HCT116 (cell line): ENCODE results near the gene MBP. TPM values are rescaled to one million over a fixed set of nuclear protein-coding genes. Genes with fewer than 3 reads are reported as not detected.

Experiments used
- ATAC-seq: fragments of 200-7000 bp; cut with Tn5 transposase; 2 replicates; pipeline ENCODE4 v1.9.1; 2020; ENCODE audit warnings: mild to moderate bottlenecking, moderate library complexity
- BruUV-seq: library from RNA; stranded (reverse); fragments of 400-500 nt; replicated peaks from 2 replicates; lab custom pipeline; 2021; lab: Mats Ljungman, UMichigan
- CTCF ChIA-PET: fragments of 300-600 bp; sonication (Branson Sonifier 250); formaldehyde crosslinking; loops from one replicate; lab custom pipeline; 2021; ENCODE audit warnings: antibody characterized with exemption; lab: Charles Lee
- POLR2A ChIA-PET: fragments of 300-600, 350-600 bp; sonication (Branson Sonifier 250); formaldehyde crosslinking; loops from one replicate; lab custom pipeline; 2021; ENCODE audit warnings: antibody characterized with exemption; lab: Charles Lee
- RAD21 ChIA-PET, 2 experiments: fragments of 300-600 bp; sonication (Branson Sonifier 250); formaldehyde crosslinking; loops; one replicate each; lab custom pipeline; 2023; ENCODE audit warnings: low total read pairs in 2 of 2; ENCODE audit not compliant: uncharacterized antibody in 2 of 2, unreplicated experiment in 2 of 2, low non-redundant PET in 1 of 2; lab: Charles Lee
- DNase-seq: peaks from one replicate; pipeline ENCODE4 v3.0.0-alpha.2; 2010; ENCODE audit warnings: low read depth, low spot score
- H2AFZ ChIP-seq: fragments of 200-600 bp; shearing (Covaris generic), sonication (generic); 2 replicates; pipeline ENCODE4 v1.6.1; 2017; ENCODE audit warnings: low read depth, mixed run types, mixed read lengths, antibody characterized with exemption, low read length; ENCODE audit not compliant: poor library complexity, severe bottlenecking
- H3K27ac ChIP-seq: 2 replicates; pipeline ENCODE4 v1.5.1; 2012; ENCODE audit warnings: low read depth, low read length
- H3K27me3 ChIP-seq: fragments of 200-600 bp; sonication (generic); 2 replicates; pipeline ENCODE4 v1.6.1; 2016; ENCODE audit warnings: mixed run types, low read length, mixed read lengths; ENCODE audit not compliant: insufficient read depth
- H3K36me3 ChIP-seq, 2 experiments: fragments of 200-500 bp in 1 of 2; fragments of 200-600 bp in 1 of 2; sonication (Bioruptor generic) in 1 of 2; sonication (generic) in 1 of 2; 2 replicates each; pipeline versions ENCODE4 v1.5.1 to v1.6.1; 2014 to 2016; ENCODE audit warnings: low read length in 2 of 2, inconsistent platforms in 1 of 2, mixed read lengths in 1 of 2, mixed run types in 1 of 2; ENCODE audit not compliant: insufficient read depth in 2 of 2, control insufficient read depth in 1 of 2
- H3K4me1 ChIP-seq, 2 experiments: fragments of 200-600 bp in 1 of 2; sonication (generic) in 1 of 2; 2 replicates each; pipeline versions ENCODE4 v1.5.1 to v1.6.1; 2012 to 2017; ENCODE audit warnings: low read length in 2 of 2, inconsistent platforms in 1 of 2, mild to moderate bottlenecking in 1 of 2, mixed read lengths in 1 of 2, mixed run types in 1 of 2, moderate library complexity in 1 of 2; ENCODE audit not compliant: insufficient read depth in 2 of 2, control insufficient read depth in 1 of 2
- H3K4me2 ChIP-seq: fragments of 200-600 bp; sonication (generic); 2 replicates; pipeline ENCODE4 v1.6.1; 2017; ENCODE audit warnings: mixed run types, low read length, mixed read lengths
- H3K4me3 ChIP-seq, 2 experiments: fragments of 200-600 bp in 1 of 2; sonication (generic) in 1 of 2; replicated peaks in 1 of 2; 2 replicates each; pipeline ENCODE4 v1.5.1; 2011 to 2016; ENCODE audit warnings: low read length in 2 of 2, control low read depth in 1 of 2, low read depth in 1 of 2, mild to moderate bottlenecking in 1 of 2, mixed read lengths in 1 of 2, mixed run types in 1 of 2
- H3K79me2 ChIP-seq: fragments of 200-600 bp; sonication (generic); 2 replicates; pipeline ENCODE4 v1.6.1; 2017; ENCODE audit warnings: mild to moderate bottlenecking, mixed run types, low read length, moderate library complexity, mixed read lengths; ENCODE audit not compliant: insufficient read depth
- H3K9ac ChIP-seq: fragments of 200-600 bp; sonication (generic); 2 replicates; pipeline ENCODE4 v1.6.1; 2016; ENCODE audit warnings: low read length, mixed read lengths
- H3K9me2 ChIP-seq: fragments of 200-600 bp; sonication (generic), shearing (Covaris generic); 2 replicates; pipeline ENCODE4 v1.6.1; 2017; ENCODE audit warnings: mixed run types, mild to moderate bottlenecking, moderate library complexity; ENCODE audit not compliant: insufficient read depth
- H3K9me3 ChIP-seq, 2 experiments: fragments of 200-500 bp in 1 of 2; fragments of 200-600 bp in 1 of 2; sonication (Bioruptor generic) in 1 of 2; sonication (generic) in 1 of 2; 2 replicates each; pipeline ENCODE4 v1.6.1; 2014 to 2017; ENCODE audit warnings: low read length in 2 of 2, mixed read lengths in 2 of 2, inconsistent platforms in 1 of 2, low read depth in 1 of 2, mild to moderate bottlenecking in 1 of 2, mixed run types in 1 of 2, moderate library complexity in 1 of 2; ENCODE audit not compliant: control insufficient read depth in 1 of 2, insufficient read depth in 1 of 2
- H4K20me1 ChIP-seq: fragments of 200-600 bp; sonication (generic), shearing (Covaris generic); 2 replicates; pipeline ENCODE4 v1.6.1; 2017; ENCODE audit warnings: mixed run types, mild to moderate bottlenecking, moderate library complexity; ENCODE audit not compliant: insufficient read depth
- CBX3 ChIP-seq: IDR thresholded peaks from 2 replicates; pipeline ENCODE4 v1.6.1; 2012; ENCODE audit warnings: low read depth
- CEBPB ChIP-seq: IDR thresholded peaks from 2 replicates; pipeline ENCODE4 v1.6.1; 2012; ENCODE audit warnings: low read depth
- CTCF ChIP-seq, 3 experiments: fragments of 200-600 bp in 1 of 3; sonication (generic) in 1 of 3; IDR thresholded peaks in 2 of 3; conservative IDR thresholded peaks in 1 of 3; 2 replicates each; pipeline ENCODE4 v1.5.1; 2012 to 2017; ENCODE audit warnings: low read depth in 2 of 3, low read length in 2 of 3, antibody characterized with exemption in 1 of 3, borderline replicate concordance in 1 of 3, control low read depth in 1 of 3, mild to moderate bottlenecking in 1 of 3, mixed read lengths in 1 of 3, mixed run types in 1 of 3, moderate library complexity in 1 of 3; ENCODE audit not compliant: insufficient read depth in 1 of 3
- ELF1 ChIP-seq: IDR thresholded peaks from 2 replicates; pipeline ENCODE4 v1.6.1; 2012; ENCODE audit warnings: low read depth, borderline replicate concordance
- EZH2 ChIP-seq: fragments of 200-600 bp; sonication (generic); IDR thresholded peaks from 2 replicates; pipeline ENCODE4 v1.6.1; 2017; ENCODE audit warnings: antibody characterized with exemption, mixed run types
- EZH2phosphoT487 ChIP-seq: fragments of 200-600 bp; IDR thresholded peaks from 2 replicates; pipeline ENCODE4 v1.6.1; 2018; ENCODE audit warnings: antibody characterized with exemption, borderline replicate concordance
- FOSL1 ChIP-seq: IDR thresholded peaks from 2 replicates; pipeline ENCODE4 v1.6.1; 2012; ENCODE audit warnings: low read depth
- JUND ChIP-seq: IDR thresholded peaks from 2 replicates; pipeline ENCODE4 v1.6.1; 2012
- POLR2A ChIP-seq: IDR thresholded peaks from 2 replicates; pipeline ENCODE4 v1.7.0; 2011; ENCODE audit warnings: borderline replicate concordance; ENCODE audit not compliant: insufficient read depth, insufficient read length; ENCODE audit errors: extremely low read depth
- RAD21 ChIP-seq: IDR thresholded peaks from 2 replicates; pipeline ENCODE4 v1.6.1; 2012; ENCODE audit warnings: low read depth, mild to moderate bottlenecking
- SIN3A ChIP-seq: IDR thresholded peaks from 2 replicates; pipeline ENCODE4 v1.6.1; 2012; ENCODE audit warnings: low read depth
- SP1 ChIP-seq: IDR thresholded peaks from 2 replicates; pipeline ENCODE4 v1.6.1; 2012; ENCODE audit warnings: low read depth
- YY1 ChIP-seq: IDR thresholded peaks from 2 replicates; pipeline ENCODE4 v1.6.1; 2011; ENCODE audit warnings: low read length, low read depth, moderate library complexity, mild to moderate bottlenecking; ENCODE audit not compliant: insufficient replicate concordance; ENCODE audit errors: extremely low read depth
- ZBTB33 ChIP-seq: IDR thresholded peaks from 2 replicates; pipeline ENCODE4 v1.6.1; 2011; ENCODE audit warnings: mild to moderate bottlenecking, low read length, moderate library complexity; ENCODE audit not compliant: insufficient replicate concordance; ENCODE audit errors: extremely low read depth
- ZFX ChIP-seq: fragments of 450-650 bp; IDR thresholded peaks from 2 replicates; pipeline ENCODE4 v1.6.1; 2017
- ZNF274 ChIP-seq: fragments of 200-500 bp; sonication (Bioruptor generic); IDR thresholded peaks from 2 replicates; pipeline ENCODE4 v1.6.1; 2014; ENCODE audit warnings: mild to moderate bottlenecking, low read depth, low read length, inconsistent platforms
- intact Hi-C: fragments of 100-400 bp; cut with micrococcal nuclease; formaldehyde crosslinking; loops from 2 replicates; pipeline ENCODE4 v1.10.0; 2022
- total RNA-seq: library from RNA; stranded (reverse); gene quantifications from one replicate; pipeline ENCODE4 v1.2.1, GENCODE V29; 2021; ENCODE audit not compliant: unreplicated experiment
- TF ChIP-seq, protein P1 (sequence below): IDR thresholded peaks from 2 replicates; pipeline ENCODE4 v1.6.1; 2012; ENCODE audit warnings: low read depth
- TF ChIP-seq, protein P2 (sequence below): IDR thresholded peaks from 2 replicates; pipeline ENCODE4 v1.6.1; 2012

MBP gene
- total RNA-seq, 1 experiment from 2014 or later, result 34.9 TPM

DNA sequence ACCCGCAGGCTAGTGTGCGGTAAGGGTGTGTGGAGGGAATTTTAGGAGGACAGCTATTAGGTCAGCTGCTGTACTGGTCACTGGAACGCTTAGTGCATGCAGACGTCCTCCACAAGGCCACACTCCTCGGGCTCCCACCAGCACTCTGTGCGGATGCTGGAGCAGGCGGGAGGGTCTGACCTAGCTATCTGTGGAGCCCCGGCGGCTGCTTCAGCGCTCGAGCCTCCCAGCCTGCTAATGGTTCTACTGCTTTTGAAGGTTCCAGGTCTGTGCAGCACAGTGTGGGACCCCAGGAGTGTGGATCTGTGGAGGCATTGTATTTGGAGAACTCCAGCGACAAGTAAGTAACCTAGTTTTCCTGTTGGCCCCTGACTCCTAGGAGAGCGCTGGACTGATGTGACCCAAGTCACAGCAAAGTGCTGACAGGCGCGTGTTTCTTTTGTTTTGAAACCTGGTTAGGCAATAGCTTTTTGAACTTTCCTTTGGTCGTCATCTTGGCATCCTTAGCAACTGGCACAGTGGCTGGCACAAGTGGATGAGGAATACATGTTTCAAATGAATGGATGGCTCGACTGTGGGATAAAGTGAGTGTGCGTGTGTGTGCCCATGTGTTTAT is 196.8 kb downstream of the MBP start:
- H3K9ac ChIP-seq, result no peak overlapping the region
- POLR2A ChIA-PET, result no interaction called here
- no peaks in the 10 kb centered on the region for H4K20me1 ChIP-seq
- no peaks in the 10 kb centered on the region for H3K9me3 ChIP-seq
- H3K79me2 ChIP-seq, result no peaks in the 10 kb centered on the region
- DNase-seq (no peak), ATAC-seq (no peak)
- H3K36me3 ChIP-seq, result no peaks in the 10 kb centered on the region; a peak in 2 of 4 replicates
- H3K9me2 ChIP-seq, result no peaks in the 10 kb centered on the region
- H2AFZ ChIP-seq, result no peak overlapping the region
- CTCF ChIA-PET, result no interaction called here
- RAD21 ChIA-PET, result no interaction called here
- TF ChIP-seq, protein P1, sequence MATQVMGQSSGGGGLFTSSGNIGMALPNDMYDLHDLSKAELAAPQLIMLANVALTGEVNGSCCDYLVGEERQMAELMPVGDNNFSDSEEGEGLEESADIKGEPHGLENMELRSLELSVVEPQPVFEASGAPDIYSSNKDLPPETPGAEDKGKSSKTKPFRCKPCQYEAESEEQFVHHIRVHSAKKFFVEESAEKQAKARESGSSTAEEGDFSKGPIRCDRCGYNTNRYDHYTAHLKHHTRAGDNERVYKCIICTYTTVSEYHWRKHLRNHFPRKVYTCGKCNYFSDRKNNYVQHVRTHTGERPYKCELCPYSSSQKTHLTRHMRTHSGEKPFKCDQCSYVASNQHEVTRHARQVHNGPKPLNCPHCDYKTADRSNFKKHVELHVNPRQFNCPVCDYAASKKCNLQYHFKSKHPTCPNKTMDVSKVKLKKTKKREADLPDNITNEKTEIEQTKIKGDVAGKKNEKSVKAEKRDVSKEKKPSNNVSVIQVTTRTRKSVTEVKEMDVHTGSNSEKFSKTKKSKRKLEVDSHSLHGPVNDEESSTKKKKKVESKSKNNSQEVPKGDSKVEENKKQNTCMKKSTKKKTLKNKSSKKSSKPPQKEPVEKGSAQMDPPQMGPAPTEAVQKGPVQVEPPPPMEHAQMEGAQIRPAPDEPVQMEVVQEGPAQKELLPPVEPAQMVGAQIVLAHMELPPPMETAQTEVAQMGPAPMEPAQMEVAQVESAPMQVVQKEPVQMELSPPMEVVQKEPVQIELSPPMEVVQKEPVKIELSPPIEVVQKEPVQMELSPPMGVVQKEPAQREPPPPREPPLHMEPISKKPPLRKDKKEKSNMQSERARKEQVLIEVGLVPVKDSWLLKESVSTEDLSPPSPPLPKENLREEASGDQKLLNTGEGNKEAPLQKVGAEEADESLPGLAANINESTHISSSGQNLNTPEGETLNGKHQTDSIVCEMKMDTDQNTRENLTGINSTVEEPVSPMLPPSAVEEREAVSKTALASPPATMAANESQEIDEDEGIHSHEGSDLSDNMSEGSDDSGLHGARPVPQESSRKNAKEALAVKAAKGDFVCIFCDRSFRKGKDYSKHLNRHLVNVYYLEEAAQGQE, result no peak
- TF ChIP-seq SIN3A (no peak), YY1 (no peak), RAD21 (no peak), JUND (no peak), EZH2 (no peak), ZBTB33 (no peak), CEBPB (no peak), FOSL1 (no peak), ELF1 (no peak), ZFX (no peak), POLR2A (no peak), CTCF (IDR thresholded peaks at IDR 0.05 in 2 of 3, conservative IDR thresholded peaks at IDR 0.05 in 1 of 3; ENCODE audit: borderline replicate concordance in 1 of 3, insufficient read depth in 1 of 3, low read depth in 2 of 3, low read length in 2 of 3) (no peak), EZH2phosphoT487 (no peak), ZNF274 (no peak), CBX3 (no peak), SP1 (no peak)
- TF ChIP-seq, protein P2, sequence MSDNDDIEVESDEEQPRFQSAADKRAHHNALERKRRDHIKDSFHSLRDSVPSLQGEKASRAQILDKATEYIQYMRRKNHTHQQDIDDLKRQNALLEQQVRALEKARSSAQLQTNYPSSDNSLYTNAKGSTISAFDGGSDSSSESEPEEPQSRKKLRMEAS, result no peak
- no peaks in the 10 kb centered on the region for H3K4me1 ChIP-seq
- no peak overlapping the region for H3K4me2 ChIP-seq
- H3K27ac ChIP-seq, result no peak overlapping the region
- no TSS peak for BruUV-seq
- intact Hi-C loops, result no loop called here
- H3K4me3 ChIP-seq, result no peak overlapping the region
- H3K27me3 ChIP-seq, result no peaks in the 10 kb centered on the region
